Endothelial cell of umbilical vein (primary cell): ENCODE results near the gene COX18. TPM values are rescaled to one million over a fixed set of nuclear protein-coding genes. Genes with fewer than 3 reads are reported as not detected.

ENCODE experiments used
- BruUV-seq: library from RNA; stranded (reverse); fragments of 400-500 nt; replicated peaks from 2 replicates; lab custom pipeline; 2021; lab: Mats Ljungman, UMichigan
- CTCF ChIA-PET: fragments of 300-600, 350-600 bp; sonication (Branson Sonifier 250); formaldehyde crosslinking; loops from one replicate; lab custom pipeline; 2021; ENCODE audit warnings: antibody characterized with exemption, inconsistent platforms; lab: Charles Lee
- POLR2A ChIA-PET: fragments of 300-600, 350-600 bp; sonication (Branson Sonifier 250); formaldehyde crosslinking; loops from one replicate; lab custom pipeline; 2021; ENCODE audit warnings: antibody characterized with exemption, inconsistent platforms; lab: Charles Lee
- DNase-seq: peaks from one replicate; pipeline ENCODE4 v3.0.0-alpha.2; 2011; ENCODE audit warnings: low read depth, low spot score
- FAIRE-seq: peaks from 2 replicates; lab custom pipeline; 2011; peaks lifted over from hg19 to GRCh38; lab: Jason Lieb, UNC
- H2AFZ ChIP-seq: 2 replicates; pipeline ENCODE4 v1.6.0; 2012; ENCODE audit warnings: low read depth, low read length, control low read depth, inconsistent platforms
- H3K27ac ChIP-seq: 2 replicates; pipeline ENCODE4 v1.5.1; 2011; ENCODE audit warnings: low read depth, mild to moderate bottlenecking, control low read depth, low read length, moderate library complexity; ENCODE audit not compliant: insufficient read depth
- H3K27me3 ChIP-seq, 2 experiments: 2 replicates each; pipeline versions ENCODE4 v1.6.0 to v1.6.1; 2011; ENCODE audit warnings: low read length in 2 of 2, mixed read lengths in 1 of 2; ENCODE audit not compliant: control insufficient read depth in 2 of 2, insufficient read depth in 2 of 2
- H3K36me3 ChIP-seq, 2 experiments: 2 replicates in 1 of 2; 3 replicates in 1 of 2; pipeline ENCODE4 v1.5.1; 2011; ENCODE audit warnings: low read length in 2 of 2, mild to moderate bottlenecking in 1 of 2, moderate library complexity in 1 of 2; ENCODE audit not compliant: control insufficient read depth in 2 of 2, insufficient read depth in 2 of 2; ENCODE audit errors: extremely low read depth in 1 of 2
- H3K4me1 ChIP-seq: 3 replicates; pipeline ENCODE4 v1.5.1; 2011; ENCODE audit warnings: mild to moderate bottlenecking, low read length; ENCODE audit not compliant: control insufficient read depth, insufficient read depth; ENCODE audit errors: extremely low read depth
- H3K4me2 ChIP-seq: 2 replicates; pipeline ENCODE4 v1.6.1; 2011; ENCODE audit warnings: low read length, control low read depth, mixed read lengths; ENCODE audit not compliant: insufficient read depth
- H3K4me3 ChIP-seq, 3 experiments: fragments of 200-600 bp in 1 of 3; sonication (generic), shearing (Covaris generic) in 1 of 3; replicated peaks in 1 of 3; 2 replicates each; pipeline ENCODE4 v1.5.1; 2011 to 2016; ENCODE audit warnings: control low read depth in 3 of 3, low read length in 3 of 3, mild to moderate bottlenecking in 2 of 3, inconsistent platforms in 1 of 3, low read depth in 1 of 3, moderate library complexity in 1 of 3; ENCODE audit not compliant: insufficient read depth in 1 of 3
- H3K79me2 ChIP-seq: 2 replicates; pipeline ENCODE4 v1.6.0; 2012; ENCODE audit warnings: low read length, inconsistent platforms; ENCODE audit not compliant: control insufficient read depth, insufficient read depth
- H3K9ac ChIP-seq: replicated peaks from 2 replicates; pipeline ENCODE3; 2011; ENCODE audit warnings: low read length, control low read depth; ENCODE audit not compliant: insufficient read depth; ENCODE audit errors: extremely low read depth
- H3K9me1 ChIP-seq: replicated peaks from 3 replicates; pipeline ENCODE4 v1.6.0; 2011; ENCODE audit warnings: mild to moderate bottlenecking, low read length; ENCODE audit not compliant: control insufficient read depth, insufficient read depth; ENCODE audit errors: extremely low read depth
- H3K9me3 ChIP-seq: replicated peaks from 2 replicates; pipeline ENCODE4 v1.5.1; 2012; ENCODE audit warnings: low read length, inconsistent platforms; ENCODE audit not compliant: control insufficient read depth, insufficient read depth
- H4K20me1 ChIP-seq: replicated peaks from 2 replicates; pipeline ENCODE3; 2011; ENCODE audit warnings: mild to moderate bottlenecking, low read length; ENCODE audit not compliant: control insufficient read depth, insufficient read depth; ENCODE audit errors: extremely low read depth
- EZH2 ChIP-seq: IDR thresholded peaks from 2 replicates; pipeline ENCODE4 v1.6.1; 2012; ENCODE audit warnings: borderline replicate concordance, low read depth, mild to moderate bottlenecking, moderate library complexity, low read length, inconsistent platforms; ENCODE audit not compliant: severe bottlenecking
- FOS ChIP-seq: IDR thresholded peaks from 2 replicates; pipeline ENCODE4 v1.6.1; 2011; ENCODE audit warnings: mild to moderate bottlenecking, low read length, moderate library complexity, borderline replicate concordance; ENCODE audit not compliant: insufficient read depth
- GATA2 ChIP-seq: IDR thresholded peaks from 2 replicates; pipeline ENCODE4 v1.7.0; 2011; ENCODE audit warnings: low read depth, mild to moderate bottlenecking, moderate library complexity, mixed read lengths, low read length; ENCODE audit not compliant: insufficient read length, insufficient read depth
- JUN ChIP-seq: IDR thresholded peaks from 2 replicates; pipeline ENCODE4 v1.6.1; 2011; ENCODE audit warnings: borderline replicate concordance, low read depth; ENCODE audit not compliant: insufficient read length, insufficient read depth
- MYC ChIP-seq: IDR thresholded peaks from one replicate; pipeline ENCODE4 v1.6.1; 2011; ENCODE audit warnings: mild to moderate bottlenecking, low read depth, low read length
- POLR2A ChIP-seq: IDR thresholded peaks from 2 replicates; pipeline ENCODE4 v1.6.1; 2012; ENCODE audit warnings: low read depth, mild to moderate bottlenecking, control low read depth, low read length
- POLR2AphosphoS5 ChIP-seq: IDR thresholded peaks from 2 replicates; pipeline ENCODE4 v1.6.1; 2012; ENCODE audit warnings: low read depth, mild to moderate bottlenecking, control low read depth, low read length, moderate library complexity; ENCODE audit not compliant: insufficient read depth
- dilution Hi-C: fragments of 300-500 bp; cut with MboI; formaldehyde crosslinking; loops from one replicate; pipeline ENCODE4 v1.15.0; 2019; ENCODE audit warnings: low sequenced_read_pairs; ENCODE audit not compliant: extremely low pct_ligation_motif_present
- intact Hi-C: fragments of 100-400 bp; cut with micrococcal nuclease; formaldehyde crosslinking; loops from one replicate; pipeline ENCODE4 v1.10.0; 2022
- polyA plus RNA-seq, 4 experiments: library from polyadenylated mRNA; depleted of rRNA in 3 of 4; stranded (reverse) in 3 of 4; unstranded in 1 of 4; fragments of >200 nt; gene quantifications; 2 replicates each; pipeline versions ENCODE4 v1.2.1 to v1.2.3, GENCODE V29; 2011 to 2012; ENCODE audit warnings: missing spikeins in 1 of 4
- total RNA-seq: library from RNA; stranded (reverse); gene quantifications from 2 replicates; pipeline ENCODE4 v1.2.3, GENCODE V29; 2021
- TF ChIP-seq, protein P1 (sequence below), 2 donors: IDR thresholded peaks; 1 replicate in 1 of 2; 2 replicates in 1 of 2; pipeline ENCODE4 v1.5.1; 2011; ENCODE audit warnings: low read length in 2 of 2, mild to moderate bottlenecking in 2 of 2, moderate library complexity in 2 of 2, control low read depth in 1 of 2, inconsistent platforms in 1 of 2, low read depth in 1 of 2; ENCODE audit not compliant: insufficient read depth in 1 of 2; ENCODE audit errors: extremely low read depth in 1 of 2

COX18 gene
- total and polyA plus RNA-seq, 2 donors (not counting 3 experiments of a cell fraction or from before 2014, with no cell fraction given): 11.7 to 13.0 TPM

DNA sequence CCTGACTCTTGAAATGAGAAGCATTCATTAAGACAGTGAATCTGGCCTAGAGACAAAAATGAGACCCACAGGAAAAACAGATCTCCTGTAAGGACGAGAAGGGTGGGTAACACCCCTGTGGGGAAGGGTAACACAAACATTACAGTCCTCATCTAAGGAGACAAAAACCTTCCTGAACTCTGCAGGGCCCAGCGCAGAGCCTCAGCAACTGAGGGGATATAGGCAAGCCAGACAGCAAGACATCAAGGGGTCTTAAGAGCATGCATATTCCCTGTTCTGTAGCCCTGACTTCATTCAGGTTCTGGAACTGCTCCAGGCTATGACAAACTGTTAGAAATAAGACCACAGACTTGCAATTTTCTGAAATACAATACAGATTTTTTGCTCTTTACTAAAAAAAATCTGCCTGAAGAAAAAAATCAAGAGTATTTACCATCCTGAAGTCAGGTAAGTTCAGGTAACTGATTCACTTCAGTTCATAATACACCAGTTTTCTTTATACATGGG is 15.5 kb downstream of the COX18 start:
- TF ChIP-seq POLR2A (no peak), POLR2AphosphoS5 (no peak), EZH2 (no peak), FOS (no peak), JUN (no peak), MYC (no peak), GATA2 (no peak)
- TF ChIP-seq, protein P1, sequence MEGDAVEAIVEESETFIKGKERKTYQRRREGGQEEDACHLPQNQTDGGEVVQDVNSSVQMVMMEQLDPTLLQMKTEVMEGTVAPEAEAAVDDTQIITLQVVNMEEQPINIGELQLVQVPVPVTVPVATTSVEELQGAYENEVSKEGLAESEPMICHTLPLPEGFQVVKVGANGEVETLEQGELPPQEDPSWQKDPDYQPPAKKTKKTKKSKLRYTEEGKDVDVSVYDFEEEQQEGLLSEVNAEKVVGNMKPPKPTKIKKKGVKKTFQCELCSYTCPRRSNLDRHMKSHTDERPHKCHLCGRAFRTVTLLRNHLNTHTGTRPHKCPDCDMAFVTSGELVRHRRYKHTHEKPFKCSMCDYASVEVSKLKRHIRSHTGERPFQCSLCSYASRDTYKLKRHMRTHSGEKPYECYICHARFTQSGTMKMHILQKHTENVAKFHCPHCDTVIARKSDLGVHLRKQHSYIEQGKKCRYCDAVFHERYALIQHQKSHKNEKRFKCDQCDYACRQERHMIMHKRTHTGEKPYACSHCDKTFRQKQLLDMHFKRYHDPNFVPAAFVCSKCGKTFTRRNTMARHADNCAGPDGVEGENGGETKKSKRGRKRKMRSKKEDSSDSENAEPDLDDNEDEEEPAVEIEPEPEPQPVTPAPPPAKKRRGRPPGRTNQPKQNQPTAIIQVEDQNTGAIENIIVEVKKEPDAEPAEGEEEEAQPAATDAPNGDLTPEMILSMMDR (IDR thresholded peaks at IDR 0.05; ENCODE audit: extremely low read depth in 1 of 2, insufficient read depth in 1 of 2, low read depth in 1 of 2, low read length in 2 of 2): no peak
- intact Hi-C loops: no loop called here
- Histone ChIP-seq H3K36me3 (peaks cover 4% of the 10 kb centered on the region in 2 experiments), H3K4me1 (peaks cover 5% of the 10 kb centered on the region), H4K20me1 (no peaks in the 10 kb centered on the region), H3K79me2 (no peaks in the 10 kb centered on the region), H2AFZ (no peak overlapping the region), H3K27ac (no peak overlapping the region), H3K9ac (no peak overlapping the region), H3K9me3 (no peaks in the 10 kb centered on the region), H3K9me1 (no peaks in the 10 kb centered on the region), H3K27me3 (no peaks in the 10 kb centered on the region), H3K4me3 (no peak overlapping the region), H3K4me2 (no peak overlapping the region)
- POLR2A ChIA-PET: no interaction called here
- DNase-seq (peak; percentile 11), FAIRE-seq (peak; percentile 43)
- CTCF ChIA-PET: no interaction called here
- dilution Hi-C loops: no loop called here
- BruUV-seq: no TSS peak
